GM12891 (cell line): Measurements from ENCODE around the gene MCOLN3.

Experiments
- POLR2A ChIP-seq: IDR thresholded peaks from 2 replicates; pipeline ENCODE4 v1.6.1; 2011; ENCODE audit warnings: low read depth, low read length, control low read depth
- POLR2AphosphoS5 ChIP-seq: IDR thresholded peaks from 2 replicates; pipeline ENCODE4 v1.6.1; 2011; ENCODE audit warnings: low read depth, low read length, control low read depth
- POU2F2 ChIP-seq: IDR thresholded peaks from 2 replicates; pipeline ENCODE4 v1.6.1; 2011; ENCODE audit warnings: low read depth, mild to moderate bottlenecking, control low read depth, low read length, moderate library complexity

DNA sequence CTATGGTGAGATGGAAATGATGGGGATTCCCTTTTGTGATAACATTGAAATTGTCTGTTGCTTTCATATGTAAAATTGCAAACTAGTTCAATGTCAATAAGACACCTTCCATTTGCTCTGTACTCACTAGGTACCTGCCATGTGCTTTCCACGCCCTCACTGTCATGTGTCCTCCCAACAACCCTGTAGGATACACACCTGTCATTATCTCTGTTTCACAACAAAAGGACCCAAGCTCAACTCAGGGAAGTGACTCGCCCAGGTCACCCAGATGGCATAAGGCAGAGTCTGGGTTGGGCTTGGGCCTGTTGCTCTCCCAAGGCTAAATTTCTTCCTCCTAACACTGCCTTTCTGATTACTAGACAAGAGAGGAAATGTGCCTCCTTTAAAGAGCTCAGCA is 45.3 kb upstream of the MCOLN3 start:
- TF ChIP-seq POLR2A (no peak), POU2F2 (no peak), POLR2AphosphoS5 (no peak)
